Cardiac septum (tissue), 1 donor: Measurements from ENCODE around the gene GAN. TPM values are rescaled to one million over a fixed set of nuclear protein-coding genes. Genes with fewer than 3 reads are reported as not detected.

Experiments used
- DNase-seq: peaks from one replicate; pipeline ENCODE4 v3.0.0-alpha.2; 2020; ENCODE audit warnings: low spot score
- intact Hi-C: fragments of 100-400 bp; cut with DNase I; formaldehyde crosslinking; loops from one replicate; pipeline ENCODE4 v1.14.0; 2022
- total RNA-seq: library from RNA; stranded (reverse); fragmentation: NEBNext Ultra II Directional; extraction: Animal tissue kit (Norgen Biotek cat#: 25700); gene quantifications from one replicate; pipeline ENCODE4 v1.2.1, GENCODE V29; 2021
- donor health status: DM: no; HTN: no; CAD: no.

The GAN gene
- total RNA-seq, 1 donor from 2014 or later = 13.3 TPM

DNA sequence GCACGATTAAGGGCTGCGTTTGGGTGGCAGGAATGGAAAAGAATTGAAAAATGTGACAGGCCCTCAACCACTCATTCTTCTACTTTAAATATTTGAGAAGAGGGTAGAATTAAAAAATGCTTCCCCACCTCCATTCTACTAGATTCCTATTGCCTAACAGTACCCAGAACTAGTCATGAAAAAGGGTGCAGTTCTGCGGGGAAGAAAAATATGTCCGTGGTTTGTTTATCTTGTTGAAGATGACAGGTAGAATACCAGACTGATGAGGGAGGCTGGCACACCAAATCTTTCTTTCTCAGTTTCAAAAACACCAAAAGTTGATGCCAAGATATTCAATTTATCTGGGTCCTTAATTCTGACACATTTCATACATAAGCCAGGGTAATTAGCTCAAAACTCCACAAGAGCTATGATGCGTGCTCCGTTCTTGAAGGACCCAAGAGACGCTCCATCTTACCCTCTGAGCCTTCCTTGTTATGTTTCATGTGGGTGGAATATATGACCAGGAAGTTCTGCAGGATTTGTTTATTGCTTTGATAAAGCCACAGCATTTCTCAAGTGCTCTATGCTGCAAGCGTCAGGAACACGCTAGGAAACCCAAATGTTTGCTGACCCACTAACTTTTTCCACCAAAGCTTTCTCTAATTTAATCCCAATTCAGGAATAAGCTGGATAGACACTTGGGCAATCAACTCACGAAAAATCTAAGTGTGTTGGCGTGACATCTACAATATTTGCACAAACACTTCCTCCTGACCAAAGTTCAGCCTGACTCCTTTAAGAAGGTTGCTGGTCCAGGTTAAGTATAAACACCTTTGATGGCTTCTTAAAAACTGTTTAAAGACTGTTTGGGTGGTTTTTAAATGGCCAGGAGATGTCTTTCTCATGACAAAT is 20.6 kb upstream of the GAN start:
- intact Hi-C loops = no loop called here
- no peak for DNase-seq

- DNase-seq = no peak
- intact Hi-C loops = no loop called here
These were observed 18.1 kb upstream of the GAN start for GRCh38 chr16:81296631-81297030.

GRCh38 chr16:81307770-81308169 is 7.0 kb upstream of the GAN start:
- intact Hi-C loops = no loop called here
- no peak for DNase-seq

- no peak for DNase-seq
- intact Hi-C loops = loop anchor here (10.0 kb wide), 1 partner anchor 215 kb away; the partner anchor contains the start of gene GCSH
These were observed 4.6 kb upstream of the GAN start for GRCh38 chr16:81310045-81310644.

GRCh38 chr16:81311762-81312161 is 3.0 kb upstream of the GAN start:
- intact Hi-C loops = loop anchor here (10.0 kb wide), 1 partner anchor 217 kb away; the partner anchor contains the start of gene GCSH
- no peak for DNase-seq

DNA sequence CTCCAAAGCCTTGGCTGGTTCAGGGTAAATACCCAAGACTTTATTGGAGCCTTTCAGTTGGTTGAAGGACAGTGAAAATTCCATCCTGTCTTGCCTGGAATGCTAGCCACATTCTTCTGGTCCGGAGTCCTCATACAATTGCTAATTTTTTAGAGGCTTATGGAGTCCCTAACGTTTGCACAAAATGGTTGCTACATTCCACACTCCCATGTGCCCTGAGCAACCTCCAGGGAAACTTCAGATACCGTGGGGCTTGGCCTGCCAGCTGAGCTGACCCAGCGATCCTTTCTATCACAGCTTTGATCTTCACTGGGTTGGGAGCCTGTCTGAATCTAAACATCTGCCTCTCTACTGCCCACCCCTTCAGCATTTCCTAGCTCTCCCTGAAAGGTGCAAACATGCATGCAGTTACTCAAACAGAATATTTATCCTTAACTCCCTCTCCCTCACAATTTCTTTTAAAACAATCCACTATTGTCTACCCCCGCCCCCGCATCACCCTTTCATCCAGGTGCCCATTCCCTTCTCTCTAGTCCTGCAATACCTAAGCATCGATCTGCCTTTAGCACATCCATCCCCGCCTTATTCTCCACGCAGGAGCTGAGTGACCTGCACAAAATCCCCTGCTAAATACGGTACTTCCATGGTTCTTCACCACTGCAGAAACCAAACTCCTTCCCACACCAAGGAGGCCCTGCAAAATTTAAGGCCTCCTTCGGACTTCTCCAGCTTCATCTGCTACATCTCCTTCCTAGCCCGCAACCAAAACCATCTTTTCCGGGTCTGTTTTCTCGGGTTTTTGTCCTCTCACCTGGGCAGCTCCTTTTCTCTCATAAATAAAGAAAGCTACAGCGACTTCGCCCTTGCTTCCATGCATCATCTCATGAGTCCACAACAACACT is 810 bp upstream of the GAN start:
- intact Hi-C loops = loop anchor here (10.0 kb wide), 1 partner anchor 219 kb away; the partner anchor contains the start of gene GCSH
- DNase-seq = no peak

GRCh38 chr16:81315271-81316175 is 761 bp downstream of the GAN start:
- peak; percentile 80 for DNase-seq
- intact Hi-C loops = loop anchor here (10.0 kb wide), 1 partner anchor 221 kb away; the partner anchor contains the start of gene GCSH

GRCh38 chr16:81316176-81316496 is 1.4 kb downstream of the GAN start:
- no peak for DNase-seq
- intact Hi-C loops = loop anchor here (10.0 kb wide), 1 partner anchor 221 kb away; the partner anchor contains the start of gene GCSH

DNA sequence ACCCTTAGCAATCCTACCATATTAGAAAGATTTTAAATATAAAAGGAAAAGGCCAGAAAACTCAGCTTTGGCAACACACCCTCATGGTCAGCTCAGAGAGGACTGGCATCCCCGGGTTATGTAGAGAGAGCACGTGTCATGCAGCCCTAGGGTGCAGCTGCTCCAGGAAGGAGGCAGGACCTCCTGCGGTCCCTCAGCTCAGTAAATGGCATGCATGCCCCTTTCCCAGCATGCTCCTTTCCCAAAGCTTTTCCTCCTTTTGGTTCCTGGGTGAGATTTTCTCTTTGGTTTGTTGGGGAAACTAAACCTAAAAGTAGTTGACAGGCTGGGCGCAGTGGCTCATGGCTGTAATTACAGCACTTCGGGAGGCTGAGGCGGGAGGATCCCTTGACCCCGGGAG is 3.9 kb downstream of the GAN start:
- intact Hi-C loops = loop anchor here (10.0 kb wide), 1 partner anchor 224 kb away; the partner anchor contains the start of gene GCSH
- DNase-seq = no peak

DNA sequence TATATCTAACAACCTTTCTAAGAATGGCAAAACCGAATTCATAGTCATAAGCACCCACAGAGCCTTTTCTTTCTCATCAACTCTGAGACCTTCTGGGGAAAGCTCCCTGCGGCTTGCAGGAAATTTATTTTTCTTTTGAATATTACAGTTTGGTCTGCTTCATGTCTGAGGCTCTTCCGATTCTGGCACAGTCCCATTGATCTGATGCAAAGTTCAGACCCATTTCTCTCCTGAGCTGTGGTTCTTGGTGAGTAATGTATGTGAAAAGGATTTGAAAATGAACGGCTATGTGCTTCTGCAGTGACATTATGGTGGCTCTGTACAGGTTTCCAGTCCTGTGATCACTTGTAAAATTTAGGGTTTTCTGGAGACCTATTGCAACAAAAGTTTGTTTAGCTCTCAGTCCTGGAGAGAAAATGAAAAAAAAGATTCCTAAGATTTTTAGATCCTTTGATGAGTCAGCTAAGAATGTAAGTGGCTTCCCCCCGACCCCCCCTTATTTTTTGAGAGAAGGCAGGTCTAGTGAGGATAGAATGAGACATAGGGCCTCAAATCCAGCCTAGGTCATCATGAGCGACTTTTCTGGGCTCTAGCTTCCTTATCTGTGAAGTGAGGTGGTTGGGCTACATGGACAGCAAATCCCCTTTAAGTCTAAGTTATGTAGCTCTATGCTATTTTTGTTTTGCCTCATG is 4.6 kb downstream of the GAN start:
- intact Hi-C loops = loop anchor here (10.0 kb wide), 1 partner anchor 225 kb away; the partner anchor contains the start of gene GCSH
- DNase-seq = no peak

DNA sequence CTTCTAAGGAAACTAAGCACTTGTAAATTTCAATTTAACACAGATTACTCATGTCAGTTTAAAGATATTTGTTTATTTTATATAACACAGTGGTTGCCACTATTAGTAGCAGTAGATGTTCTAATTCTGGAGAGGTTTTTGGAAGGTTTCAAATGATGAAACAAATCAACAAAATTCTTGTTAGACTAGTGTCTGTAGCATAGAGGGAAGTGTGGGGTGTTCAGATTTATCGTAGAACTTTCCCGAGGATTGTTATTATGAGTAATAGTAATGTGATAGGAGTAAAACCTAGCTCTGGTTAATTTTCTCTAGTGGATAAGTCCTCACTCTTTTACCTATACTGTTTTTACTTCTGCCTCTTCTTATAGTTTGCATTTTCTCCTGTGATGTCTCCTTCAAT is 6.3 kb downstream of the GAN start:
- DNase-seq = no peak
- intact Hi-C loops = loop anchor here (10.0 kb wide), 1 partner anchor 116 kb away; no protein-coding TSS in a partner anchor

DNA sequence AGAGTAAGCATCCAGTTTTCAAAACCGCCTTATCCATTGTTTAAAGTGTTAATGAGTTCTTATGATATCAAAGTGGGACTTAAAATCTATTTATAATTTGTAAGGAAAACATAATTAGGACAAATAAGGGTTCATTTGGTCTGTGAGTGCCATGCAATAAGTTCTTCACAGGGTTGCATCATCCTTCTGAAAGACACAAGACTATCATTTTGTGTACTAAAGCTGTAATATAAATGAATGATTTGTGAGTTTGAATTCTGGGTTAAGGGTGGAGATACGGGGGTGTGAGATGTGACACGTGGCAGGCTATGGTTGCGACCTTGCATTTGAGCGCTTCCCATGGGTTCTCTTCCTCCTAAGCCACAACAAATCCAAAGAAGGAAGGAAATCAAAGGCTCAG is 6.8 kb downstream of the GAN start:
- intact Hi-C loops = loop anchor here (10.0 kb wide), 1 partner anchor 117 kb away; no protein-coding TSS in a partner anchor
- DNase-seq = no peak

GRCh38 chr16:81324808-81325207 is 10.0 kb downstream of the GAN start:
- intact Hi-C loops = loop anchor here (10.0 kb wide), 1 partner anchor 120 kb away; no protein-coding TSS in a partner anchor
- DNase-seq = no peak

DNA sequence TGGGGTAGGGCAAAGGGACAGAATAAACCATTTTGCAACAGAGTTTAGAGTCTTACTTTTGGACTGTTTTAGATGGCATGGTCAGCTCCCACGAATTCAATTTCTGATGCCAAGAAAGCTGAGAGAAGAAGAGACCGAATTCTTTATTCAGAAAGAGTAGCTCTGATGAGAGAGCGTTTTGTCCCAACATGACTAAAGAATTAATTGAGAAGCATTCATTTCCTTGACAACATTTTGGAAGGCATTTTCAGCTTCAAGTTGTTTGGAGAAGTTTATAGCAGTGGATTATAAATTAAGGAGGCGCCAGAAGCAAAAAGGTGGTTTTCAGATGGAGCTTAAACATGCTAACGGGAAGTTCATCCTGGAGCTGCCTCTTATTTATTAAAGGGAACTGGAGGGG is 12.2 kb downstream of the GAN start:
- intact Hi-C loops = loop anchor here (10.0 kb wide), 1 partner anchor 122 kb away; no protein-coding TSS in a partner anchor

DNA sequence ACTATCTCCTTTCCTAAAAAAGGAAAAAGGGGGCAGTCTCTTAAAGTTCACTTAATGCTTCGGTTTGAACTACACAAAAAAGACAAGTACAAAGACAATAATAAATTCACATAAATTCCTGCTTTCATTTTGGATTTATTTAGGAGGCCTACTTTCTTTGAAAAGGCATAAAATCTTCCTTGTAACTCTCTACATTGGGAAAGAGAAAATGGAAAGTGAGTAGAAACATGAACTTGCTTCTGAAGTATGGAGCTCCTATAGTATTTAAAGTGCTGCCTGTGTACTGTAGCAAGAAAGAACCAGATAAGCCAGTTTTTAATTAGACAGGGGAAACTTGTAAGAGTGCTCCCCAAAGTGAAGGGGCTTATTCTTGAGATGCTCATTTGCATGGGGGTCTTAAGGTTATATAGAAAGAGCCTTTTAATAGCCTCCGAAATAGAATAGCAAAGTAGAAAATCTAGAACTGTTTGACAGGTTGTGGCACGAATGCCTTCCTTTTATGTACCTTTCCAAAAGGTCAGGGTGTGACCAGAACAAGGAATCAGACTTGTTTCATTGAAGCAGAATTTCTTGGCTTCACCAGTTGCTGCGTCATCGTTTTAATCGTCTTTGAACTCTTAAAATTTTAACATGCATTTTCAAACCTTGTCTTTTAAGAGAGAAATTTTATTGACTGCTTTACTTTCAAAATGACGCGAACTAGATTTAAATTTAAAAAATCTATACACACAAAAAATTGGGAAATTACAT is 12.9 kb downstream of the GAN start:
- intact Hi-C loops = loop anchor here (10.0 kb wide), 1 partner anchor 123 kb away; no protein-coding TSS in a partner anchor
- DNase-seq = no peak

More for the DNA sequence above, 12.2 kb downstream of the GAN start:
- no peak for DNase-seq

GRCh38 chr16:81329947-81330346 is 15.2 kb downstream of the GAN start:
- intact Hi-C loops = loop anchor here (10.0 kb wide), 1 partner anchor 125 kb away; no protein-coding TSS in a partner anchor
- no peak for DNase-seq

GRCh38 chr16:81333356-81333755 is 18.6 kb downstream of the GAN start:
- intact Hi-C loops = no loop called here

More at GRCh38 chr16:81333356-81333755, 18.6 kb downstream of the GAN start:
- no peak for DNase-seq
